ENCODE measurements around the gene MGLL. TPM values are rescaled to one million over a fixed set of nuclear protein-coding genes. Genes with fewer than 3 reads are reported as not detected.

The MGLL gene
- total RNA-seq, 1 experiment from 2014 or later = 42.4 TPM

GRCh38 chr3:127680798-127681221 is 141.5 kb downstream of the MGLL start:
- Mint-ChIP-seq H3K4me1 (ENCODE audit: low read depth, unreplicated experiment) (no peaks in the 10 kb centered on the region), H3K4me3 (ENCODE audit: low read depth, unreplicated experiment) (no peak overlapping the region), H3K9me3 (ENCODE audit: low read depth, unreplicated experiment) (no peaks in the 10 kb centered on the region), H3K27me3 (ENCODE audit: unreplicated experiment) (no peaks in the 10 kb centered on the region), H3K36me3 (ENCODE audit: insufficient read depth, unreplicated experiment) (no peaks in the 10 kb centered on the region), H3K27ac (ENCODE audit: unreplicated experiment) (no peak overlapping the region)
- no peak for TF ChIP-seq CTCF (IDR thresholded peaks at IDR 0.05; ENCODE audit: unreplicated experiment)
- no peak for DNase-seq
- CTCF ChIA-PET = no interaction called here
- intact Hi-C loops (cut with micrococcal nuclease; ENCODE audit: unreplicated experiment) = no loop called here
- BruUV-seq (replicated peaks) = no TSS peak

DNA sequence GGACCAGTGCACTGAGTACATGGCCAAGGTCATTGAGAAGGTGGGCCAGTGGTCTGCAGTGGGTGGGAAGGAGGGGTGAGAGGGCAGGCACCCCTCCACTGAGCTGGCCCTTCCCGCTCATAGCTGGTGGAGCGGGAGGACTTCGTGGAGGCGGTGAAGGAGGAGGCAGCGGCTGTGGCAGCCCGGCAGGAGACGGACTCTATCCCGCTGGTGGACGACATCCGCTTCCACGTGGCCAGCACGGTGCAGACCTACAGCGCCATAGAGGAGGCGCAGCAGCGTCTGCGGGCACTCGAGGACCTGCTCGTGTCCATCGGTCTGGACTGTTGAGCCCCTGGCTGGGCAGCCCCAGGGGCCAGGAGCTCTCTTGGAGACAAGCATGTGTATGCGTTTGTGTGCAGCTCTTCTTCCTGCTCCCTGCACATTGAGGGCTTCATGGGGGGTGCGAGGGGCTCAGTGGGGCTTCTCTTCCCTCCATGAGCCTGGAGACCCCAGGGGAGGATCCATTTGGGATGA is 142.1 kb downstream of the MGLL start:
- TF ChIP-seq CTCF (IDR thresholded peaks at IDR 0.05; ENCODE audit: unreplicated experiment) = no peak
- H3K4me3 Mint-ChIP-seq (ENCODE audit: low read depth, unreplicated experiment) = no peak overlapping the region
- no TSS peak for BruUV-seq (replicated peaks)
- no peak for DNase-seq
- CTCF ChIA-PET = no interaction called here
- H3K27ac Mint-ChIP-seq (ENCODE audit: unreplicated experiment) = no peak overlapping the region
- no peaks in the 10 kb centered on the region for H3K9me3 Mint-ChIP-seq (ENCODE audit: low read depth, unreplicated experiment)
- no peaks in the 10 kb centered on the region for H3K36me3 Mint-ChIP-seq (ENCODE audit: insufficient read depth, unreplicated experiment)
- H3K4me1 Mint-ChIP-seq (ENCODE audit: low read depth, unreplicated experiment) = no peaks in the 10 kb centered on the region
- intact Hi-C loops (cut with micrococcal nuclease; ENCODE audit: unreplicated experiment) = no loop called here
- H3K27me3 Mint-ChIP-seq (ENCODE audit: unreplicated experiment) = no peaks in the 10 kb centered on the region

GRCh38 chr3:127679534-127680145 is 142.7 kb downstream of the MGLL start:
- intact Hi-C loops (cut with micrococcal nuclease; ENCODE audit: unreplicated experiment) = no loop called here
- no TSS peak for BruUV-seq (replicated peaks)
- no peaks in the 10 kb centered on the region for H3K27me3 Mint-ChIP-seq (ENCODE audit: unreplicated experiment)
- H3K27ac Mint-ChIP-seq (ENCODE audit: unreplicated experiment) = no peak overlapping the region
- peaks cover 4% of the 10 kb centered on the region for H3K36me3 Mint-ChIP-seq (ENCODE audit: insufficient read depth, unreplicated experiment)
- no peak overlapping the region for H3K4me3 Mint-ChIP-seq (ENCODE audit: low read depth, unreplicated experiment)
- peak; percentile 12 for TF ChIP-seq CTCF (IDR thresholded peaks at IDR 0.05; ENCODE audit: unreplicated experiment)
- no peaks in the 10 kb centered on the region for H3K9me3 Mint-ChIP-seq (ENCODE audit: low read depth, unreplicated experiment)
- no peak for DNase-seq
- CTCF ChIA-PET = interaction anchor here (0.5 to 0.7 kb wide), 2 partner anchors 18 to 132 kb away, joined by 3 read pairs; no protein-coding TSS in a partner anchor
- no peaks in the 10 kb centered on the region for H3K4me1 Mint-ChIP-seq (ENCODE audit: low read depth, unreplicated experiment)

GRCh38 chr3:127678611-127679533 is 143.4 kb downstream of the MGLL start:
- DNase-seq = no peak
- Mint-ChIP-seq H3K9me3 (ENCODE audit: low read depth, unreplicated experiment) (no peaks in the 10 kb centered on the region), H3K4me3 (ENCODE audit: low read depth, unreplicated experiment) (no peak overlapping the region), H3K4me1 (ENCODE audit: low read depth, unreplicated experiment) (peaks cover 6% of the 10 kb centered on the region), H3K36me3 (ENCODE audit: insufficient read depth, unreplicated experiment) (peaks cover 12% of the 10 kb centered on the region), H3K27ac (ENCODE audit: unreplicated experiment) (no peak overlapping the region), H3K27me3 (ENCODE audit: unreplicated experiment) (no peaks in the 10 kb centered on the region)
- CTCF ChIA-PET = interaction anchor here (0.5 to 0.7 kb wide), 2 partner anchors 19 to 131 kb away, joined by 3 read pairs; no protein-coding TSS in a partner anchor
- intact Hi-C loops (cut with micrococcal nuclease; ENCODE audit: unreplicated experiment) = no loop called here
- BruUV-seq (replicated peaks) = no TSS peak
- no peak for TF ChIP-seq CTCF (IDR thresholded peaks at IDR 0.05; ENCODE audit: unreplicated experiment)
